ENCODE measurements around the gene GNG12.

Gene GNG12

GRCh38 chr1:67839826-67840225, 6.6 kb upstream of the GNG12 start:
- no peak for DNase-seq
- Mint-ChIP-seq H3K27me3 (ENCODE audit: low read depth, poor library complexity) (peaks cover 10% of the 10 kb centered on the region), H3K36me3 (ENCODE audit: low read depth) (no peaks in the 10 kb centered on the region), H3K4me3 (no peak overlapping the region), H3K9me3 (no peaks in the 10 kb centered on the region), H3K4me1 (peaks cover 68% of the 10 kb centered on the region), H3K27ac (no peak overlapping the region)
- no peak for TF ChIP-seq CTCF (IDR thresholded peaks at IDR 0.05)

- Mint-ChIP-seq H3K27me3 (ENCODE audit: low read depth, poor library complexity) (peaks cover 19% of the 10 kb centered on the region), H3K4me1 (peaks cover 72% of the 10 kb centered on the region), H3K9me3 (no peaks in the 10 kb centered on the region), H3K27ac (no peak overlapping the region), H3K4me3 (no peak overlapping the region), H3K36me3 (ENCODE audit: low read depth) (no peaks in the 10 kb centered on the region)
- no peak for TF ChIP-seq CTCF (IDR thresholded peaks at IDR 0.05)
- DNase-seq = no peak
Observed at GRCh38 chr1:67838180-67838910, 5.1 kb upstream of the GNG12 start.

GRCh38 chr1:67836769-67837168, 3.5 kb upstream of the GNG12 start:
- no peak overlapping the region for H3K4me3 Mint-ChIP-seq
- no peaks in the 10 kb centered on the region for H3K9me3 Mint-ChIP-seq
- peaks cover 19% of the 10 kb centered on the region for H3K27me3 Mint-ChIP-seq (ENCODE audit: low read depth, poor library complexity)
- TF ChIP-seq CTCF (IDR thresholded peaks at IDR 0.05) = no peak
- H3K36me3 Mint-ChIP-seq (ENCODE audit: low read depth) = no peaks in the 10 kb centered on the region
- no peak overlapping the region for H3K27ac Mint-ChIP-seq
- no peak for DNase-seq
- peaks cover 75% of the 10 kb centered on the region for H3K4me1 Mint-ChIP-seq

GRCh38 chr1:67835663-67836452, 2.6 kb upstream of the GNG12 start:
- Mint-ChIP-seq H3K36me3 (ENCODE audit: low read depth) (no peaks in the 10 kb centered on the region), H3K27ac (no peak overlapping the region), H3K27me3 (ENCODE audit: low read depth, poor library complexity) (peaks cover 19% of the 10 kb centered on the region), H3K4me3 (no peak overlapping the region), H3K9me3 (no peaks in the 10 kb centered on the region), H3K4me1 (peaks cover 74% of the 10 kb centered on the region)
- TF ChIP-seq CTCF (IDR thresholded peaks at IDR 0.05) = no peak
- DNase-seq = no peak

GRCh38 chr1:67834246-67834877, 1.1 kb upstream of the GNG12 start:
- Mint-ChIP-seq H3K27me3 (ENCODE audit: low read depth, poor library complexity) (peaks cover 14% of the 10 kb centered on the region), H3K4me3 (peak overlapping the region; percentile 97), H3K27ac (no peak overlapping the region), H3K4me1 (peaks cover 74% of the 10 kb centered on the region), H3K36me3 (ENCODE audit: low read depth) (no peaks in the 10 kb centered on the region), H3K9me3 (no peaks in the 10 kb centered on the region)
- no peak for TF ChIP-seq CTCF (IDR thresholded peaks at IDR 0.05)
- no peak for DNase-seq

Data from nephron progenitor cell (in vitro differentiated cells).